CD4-positive, alpha-beta T cell (primary cell): ENCODE results near the gene R3HDM2. TPM values are rescaled to one million over a fixed set of nuclear protein-coding genes. Genes with fewer than 3 reads are reported as not detected.

Experiments
- ATAC-seq: fragments of 200-7000 bp; cut with Tn5 transposase; one replicate; pipeline ENCODE4 v1.10.0; 2022; ENCODE audit warnings: mild to moderate bottlenecking; ENCODE audit not compliant: poor library complexity
- CTCF ChIA-PET: fragments of 350-600 bp; sonication (Branson Sonifier 250); formaldehyde crosslinking; loops from one replicate; lab custom pipeline; 2021; ENCODE audit warnings: antibody characterized with exemption, inconsistent platforms; lab: Charles Lee
- POLR2A ChIA-PET: fragments of 350-600 bp; sonication (Branson Sonifier 250); formaldehyde crosslinking; loops from one replicate; lab custom pipeline; 2021; ENCODE audit warnings: antibody characterized with exemption, inconsistent platforms; lab: Charles Lee
- DNase-seq, 14 experiments: peaks; one replicate each; pipeline ENCODE4 v3.0.0-alpha.2; 2013 to 2020; ENCODE audit warnings: mixed read lengths in 2 of 14
- H3K27ac ChIP-seq, 2 donors: one replicate each; pipeline versions ENCODE4 v1.5.1 to v1.7.0; 2013; ENCODE audit warnings: low read length in 2 of 2, low read depth in 1 of 2, mild to moderate bottlenecking in 1 of 2
- H3K27me3 ChIP-seq, 2 experiments: 1 replicate in 1 of 2; 2 replicates in 1 of 2; pipeline versions ENCODE4 v1.6.1 to v1.7.0; 2013; ENCODE audit warnings: low read length in 2 of 2, control low read depth in 1 of 2, mild to moderate bottlenecking in 1 of 2, moderate library complexity in 1 of 2; ENCODE audit not compliant: insufficient read depth in 2 of 2, control insufficient read depth in 1 of 2
- H3K36me3 ChIP-seq: one replicate; pipeline ENCODE4 v1.6.1; 2013; ENCODE audit warnings: low read length, control low read depth; ENCODE audit not compliant: insufficient read depth
- H3K4me1 ChIP-seq: one replicate; pipeline ENCODE4 v1.6.1; 2013; ENCODE audit warnings: low read length, control low read depth; ENCODE audit not compliant: insufficient read depth
- H3K4me3 ChIP-seq: one replicate; pipeline ENCODE4 v1.5.1; 2013; ENCODE audit warnings: mild to moderate bottlenecking, low read length, moderate library complexity
- H3K9me3 ChIP-seq, 2 experiments: 1 replicate in 1 of 2; 2 replicates in 1 of 2; pipeline versions ENCODE4 v1.6.1 to v1.7.0; 2013; ENCODE audit warnings: low read length in 2 of 2, mild to moderate bottlenecking in 2 of 2, control low read depth in 1 of 2, moderate library complexity in 1 of 2; ENCODE audit not compliant: control insufficient read depth in 1 of 2, insufficient read depth in 1 of 2
- H3K27ac Mint-ChIP-seq: one replicate; pipeline ENCODE4 v1.8.0; 2020; ENCODE audit warnings: mixed read lengths
- H3K27me3 Mint-ChIP-seq: one replicate; pipeline ENCODE4 v1.8.0; 2021; ENCODE audit warnings: mixed read lengths
- H3K36me3 Mint-ChIP-seq: one replicate; pipeline ENCODE4 v1.8.0; 2021; ENCODE audit warnings: low read depth, mixed read lengths
- H3K4me1 Mint-ChIP-seq: one replicate; pipeline ENCODE4 v1.8.0; 2021; ENCODE audit warnings: low read depth, mixed read lengths
- H3K4me3 Mint-ChIP-seq: one replicate; pipeline ENCODE4 v1.8.0; 2020; ENCODE audit warnings: mild to moderate bottlenecking, mixed read lengths
- H3K9me3 Mint-ChIP-seq: one replicate; pipeline ENCODE4 v1.8.0; 2020; ENCODE audit warnings: mixed read lengths
- intact Hi-C, 2 experiments: fragments of 100-400 bp; cut with DNase I in 1 of 2; cut with micrococcal nuclease in 1 of 2; formaldehyde crosslinking; loops; one replicate each; pipeline versions ENCODE4 v1.15.1 to v1.9.0; 2023 to 2025; cut with DNase I, micrococcal nuclease
- total RNA-seq, 174 experiments: library from RNA in 2 of 174; stranded (reverse) in 2 of 174; gene quantifications; one replicate each; pipeline ENCODE4 v1.2.3 and lab custom pipeline; 2021 to 2026
- TF ChIP-seq, protein P1 (sequence below): fragments of 200-600 bp; IDR thresholded peaks from one replicate; pipeline ENCODE4 v1.8.0; 2022; ENCODE audit warnings: antibody characterized with exemption, mild to moderate bottlenecking

R3HDM2 gene
- total RNA-seq, 2 experiments from 2014 or later: 106 to 115 TPM

DNA sequence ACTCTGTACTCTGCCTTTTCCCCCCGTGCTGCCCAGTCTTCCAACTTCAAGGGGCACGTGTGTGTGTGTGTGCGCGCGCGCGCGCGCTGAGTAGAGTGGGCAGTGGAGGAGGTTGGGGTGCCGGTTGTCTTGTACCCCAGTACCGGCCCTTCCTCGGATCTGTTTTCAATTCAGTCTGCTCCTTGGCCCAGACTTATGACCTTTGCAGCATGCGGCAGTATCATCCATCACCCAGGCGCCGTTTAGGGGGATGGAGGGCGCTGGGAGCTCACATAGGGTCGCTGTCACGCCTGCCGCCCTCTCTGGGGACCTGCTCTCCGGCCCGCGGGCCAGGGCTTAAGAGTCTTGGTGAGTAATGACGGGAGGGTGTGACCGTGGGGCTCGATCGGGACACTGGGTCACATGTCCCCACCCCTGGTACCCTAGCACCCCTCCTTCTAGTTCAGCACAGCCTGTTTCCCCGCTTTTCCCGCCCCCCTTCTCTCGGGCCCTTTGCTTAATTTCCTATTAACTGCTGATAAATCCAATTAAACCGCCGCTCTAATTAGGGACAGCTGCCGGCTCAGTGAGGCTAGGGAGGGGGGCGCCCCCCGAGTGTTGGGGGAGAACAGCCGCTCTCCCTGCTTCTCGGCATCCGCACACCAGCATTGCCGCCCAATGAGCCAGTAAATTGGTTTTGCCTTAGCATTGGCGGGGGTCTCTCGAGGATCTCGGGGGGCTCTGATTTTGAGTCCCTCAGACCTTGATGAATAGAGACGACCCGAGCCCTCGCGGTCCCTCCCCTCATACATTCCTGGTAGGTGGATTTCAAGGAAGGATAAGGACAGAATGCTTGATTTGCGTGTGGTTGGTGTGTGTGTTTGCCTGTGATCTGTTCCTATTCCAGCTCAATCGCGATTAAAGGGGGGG is 189.2 kb downstream of the R3HDM2 start:
- Histone ChIP-seq H3K27me3 (peaks cover 59 to 60% of the 10 kb centered on the region in 2 experiments), H3K36me3 (no peaks in the 10 kb centered on the region), H3K9me3 (peaks cover 0 to 19% of the 10 kb centered on the region in 2 experiments), H3K4me1 (peaks cover 78% of the 10 kb centered on the region), H3K4me3 (no peak overlapping the region), H3K27ac (no peak overlapping the region)
- ATAC-seq (no peak), DNase-seq (peak in 1 of 14 experiments; percentile 40)
- CTCF ChIA-PET: interaction anchor here (0.6 to 10.7 kb wide), 4 partner anchors 25 to 490 kb away, joined by 3 to 225 read pairs (median 7); partner anchors contain the start of genes NXPH4 and STAT6
- intact Hi-C loops: loop anchor here in 1 of 2 experiments (5.0 kb wide), 1 partner anchor 114 kb away; the partner anchor contains the start of gene LRP1
- Mint-ChIP-seq H3K4me1 (peaks cover 73% of the 10 kb centered on the region), H3K4me3 (peak overlapping the region; percentile 68), H3K27ac (no peak overlapping the region), H3K36me3 (no peaks in the 10 kb centered on the region), H3K27me3 (peaks cover 75% of the 10 kb centered on the region), H3K9me3 (no peaks in the 10 kb centered on the region)
- POLR2A ChIA-PET: interaction anchor here (0.6 to 4.3 kb wide), 6 partner anchors 8 to 130 kb away, joined by 3 to 19 read pairs (median 6); partner anchors contain the start of genes SHMT2 and STAT6
- TF ChIP-seq, protein P1, sequence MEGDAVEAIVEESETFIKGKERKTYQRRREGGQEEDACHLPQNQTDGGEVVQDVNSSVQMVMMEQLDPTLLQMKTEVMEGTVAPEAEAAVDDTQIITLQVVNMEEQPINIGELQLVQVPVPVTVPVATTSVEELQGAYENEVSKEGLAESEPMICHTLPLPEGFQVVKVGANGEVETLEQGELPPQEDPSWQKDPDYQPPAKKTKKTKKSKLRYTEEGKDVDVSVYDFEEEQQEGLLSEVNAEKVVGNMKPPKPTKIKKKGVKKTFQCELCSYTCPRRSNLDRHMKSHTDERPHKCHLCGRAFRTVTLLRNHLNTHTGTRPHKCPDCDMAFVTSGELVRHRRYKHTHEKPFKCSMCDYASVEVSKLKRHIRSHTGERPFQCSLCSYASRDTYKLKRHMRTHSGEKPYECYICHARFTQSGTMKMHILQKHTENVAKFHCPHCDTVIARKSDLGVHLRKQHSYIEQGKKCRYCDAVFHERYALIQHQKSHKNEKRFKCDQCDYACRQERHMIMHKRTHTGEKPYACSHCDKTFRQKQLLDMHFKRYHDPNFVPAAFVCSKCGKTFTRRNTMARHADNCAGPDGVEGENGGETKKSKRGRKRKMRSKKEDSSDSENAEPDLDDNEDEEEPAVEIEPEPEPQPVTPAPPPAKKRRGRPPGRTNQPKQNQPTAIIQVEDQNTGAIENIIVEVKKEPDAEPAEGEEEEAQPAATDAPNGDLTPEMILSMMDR: no peak

DNA sequence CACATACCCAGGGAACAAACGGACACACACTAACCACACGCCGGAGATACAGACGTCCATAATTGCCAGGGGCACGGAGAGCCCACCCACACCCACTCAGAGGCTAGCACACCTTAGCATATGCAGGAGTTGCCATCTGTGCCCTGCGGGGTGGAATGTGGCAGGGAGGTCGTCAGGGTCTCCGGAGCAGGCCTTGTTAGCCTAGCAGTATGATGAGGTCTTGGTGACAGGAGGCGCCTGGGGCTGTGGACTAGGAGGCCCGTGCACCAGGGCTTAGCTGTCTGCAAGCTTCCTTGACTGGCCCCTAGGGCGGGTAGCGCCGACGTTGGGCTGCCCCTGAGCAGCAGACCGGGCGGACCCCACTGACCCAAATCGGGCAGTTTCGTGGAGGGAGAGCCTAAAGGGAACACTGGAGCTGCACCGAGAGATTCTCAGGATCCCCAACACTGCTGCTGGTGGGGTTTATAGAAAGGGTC is 189.9 kb downstream of the R3HDM2 start:
- Histone ChIP-seq H3K36me3 (no peaks in the 10 kb centered on the region), H3K27me3 (peaks cover 60 to 65% of the 10 kb centered on the region in 2 experiments), H3K4me1 (peaks cover 85% of the 10 kb centered on the region), H3K9me3 (peaks cover 0 to 25% of the 10 kb centered on the region in 2 experiments), H3K27ac (no peak overlapping the region), H3K4me3 (peak overlapping the region; percentile 82)
- peak in 2 of 14 experiments; percentile 43 to 48 for DNase-seq
- H3K36me3 Mint-ChIP-seq: no peaks in the 10 kb centered on the region
- ATAC-seq: no peak
- H3K9me3 Mint-ChIP-seq: no peaks in the 10 kb centered on the region
- H3K27ac Mint-ChIP-seq: no peak overlapping the region
- TF ChIP-seq, protein P1: no peak
- ChIA-PET CTCF (interaction anchor here (1.0 to 10.7 kb wide), 3 partner anchors 12 to 25 kb away, joined by 3 to 225 read pairs (median 127); partner anchors contain the start of genes NXPH4 and SHMT2), POLR2A (interaction anchor here (0.6 to 4.3 kb wide), 6 partner anchors 9 to 488 kb away, joined by 3 to 48 read pairs (median 16); partner anchors contain the start of gene SHMT2)
- peaks cover 79% of the 10 kb centered on the region for H3K4me1 Mint-ChIP-seq
- peaks cover 82% of the 10 kb centered on the region for H3K27me3 Mint-ChIP-seq
- intact Hi-C loops: loop anchor here in 1 of 2 experiments (5.0 kb wide), 1 partner anchor 114 kb away; the partner anchor contains the start of gene LRP1
- H3K4me3 Mint-ChIP-seq: peak overlapping the region; percentile 96
